Measurements from ENCODE around the gene ADM. TPM values are rescaled to one million over a fixed set of nuclear protein-coding genes. Genes with fewer than 3 reads are reported as not detected.

The ADM gene
- total RNA-seq, 2 donors from 2014 or later, result 36.5 to 52.2 TPM

DNA sequence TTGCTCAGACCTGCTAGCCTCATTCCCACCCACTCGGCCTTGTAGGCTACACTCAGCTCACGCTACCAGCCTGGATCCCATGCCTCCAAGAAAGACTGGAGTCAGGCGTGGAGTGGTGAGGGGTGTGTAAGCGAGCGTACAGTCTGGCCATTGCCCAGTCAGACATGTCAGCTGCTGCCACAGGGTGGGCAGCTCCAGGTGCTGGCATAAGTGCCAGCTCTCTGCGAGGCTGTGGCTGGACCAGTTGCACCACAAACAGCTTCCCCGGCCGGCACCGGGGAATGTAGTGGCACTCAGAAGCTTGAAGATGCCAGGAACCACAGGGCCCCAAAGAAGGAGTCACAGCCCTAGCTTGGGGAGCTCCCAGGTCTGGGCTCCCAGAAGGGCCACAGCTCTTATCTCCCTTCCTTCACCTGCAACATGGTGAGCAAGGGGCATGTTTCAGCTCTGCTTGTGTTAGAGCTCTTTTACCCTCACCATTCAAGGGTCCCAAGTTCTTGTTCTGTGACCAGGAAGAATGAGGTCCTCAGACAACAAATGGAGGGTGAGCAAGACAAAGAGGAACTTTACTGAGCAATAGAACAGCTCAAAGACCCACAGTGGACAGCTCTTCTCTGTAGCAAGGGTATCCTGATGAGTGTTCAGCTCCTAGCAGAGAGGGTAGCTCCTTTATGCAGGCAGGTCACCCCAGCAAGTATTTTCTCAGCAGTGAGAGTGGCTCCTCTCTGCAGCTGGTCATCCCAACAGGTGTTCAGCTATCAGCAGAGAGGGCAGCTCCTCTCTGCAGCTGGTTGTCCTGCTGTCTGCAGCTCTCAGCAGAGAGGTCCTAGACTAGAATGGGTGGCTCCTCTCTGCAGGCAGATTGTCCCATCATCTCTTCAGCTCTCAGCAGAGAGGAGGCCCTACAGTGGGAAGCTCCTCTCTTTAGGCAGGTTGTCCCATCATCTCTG lies 16.8 kb upstream of the ADM start:
- intact Hi-C loops (cut with DNase I), result no loop called here
- DNase-seq (ENCODE audit: low spot score), result no peak

DNA sequence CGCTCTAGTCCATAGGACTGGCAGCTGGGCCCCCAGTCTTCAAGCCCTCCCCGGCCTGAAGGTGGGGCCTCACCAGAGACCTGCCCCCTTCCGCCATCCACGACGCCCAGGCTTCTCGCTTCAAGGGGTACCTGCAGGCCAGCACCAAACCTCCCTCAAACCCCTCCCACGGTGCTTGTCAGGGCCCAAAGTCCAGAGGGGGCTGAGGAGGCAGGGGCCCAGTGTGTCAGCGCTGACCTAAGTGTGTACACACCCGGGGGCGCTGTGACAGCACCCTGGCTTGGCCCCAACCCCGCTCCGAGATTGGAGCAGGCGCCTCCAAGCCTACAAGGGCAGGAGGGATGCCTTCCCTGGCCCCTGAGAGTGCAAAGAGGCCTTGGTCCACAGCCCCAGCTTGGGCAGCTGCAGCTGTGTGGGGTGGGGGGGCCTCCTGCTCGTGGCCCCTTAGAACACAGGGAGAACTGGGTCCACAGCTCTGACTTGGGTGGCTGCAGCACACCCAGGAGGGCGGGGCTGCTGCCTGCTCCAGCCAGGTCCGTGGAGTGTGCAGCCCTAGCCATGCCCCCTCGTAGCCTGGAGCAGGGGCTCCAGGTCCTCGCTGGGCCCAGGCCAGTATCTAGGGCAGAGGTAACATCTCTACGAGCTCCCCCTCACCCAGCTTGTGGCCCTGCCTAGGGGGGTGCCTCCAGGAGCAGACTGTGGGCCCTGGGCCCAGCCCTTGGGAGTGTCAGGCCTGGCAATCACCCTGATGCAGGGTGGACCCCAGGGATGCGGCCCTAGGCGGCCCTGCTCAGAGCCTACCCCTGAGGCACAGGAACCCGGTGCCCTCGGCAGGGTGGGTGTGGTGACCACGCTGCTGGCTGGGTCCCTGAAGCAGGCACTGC lies 15.8 kb upstream of the ADM start:
- peak; percentile 78 for DNase-seq (ENCODE audit: low spot score)

DNA sequence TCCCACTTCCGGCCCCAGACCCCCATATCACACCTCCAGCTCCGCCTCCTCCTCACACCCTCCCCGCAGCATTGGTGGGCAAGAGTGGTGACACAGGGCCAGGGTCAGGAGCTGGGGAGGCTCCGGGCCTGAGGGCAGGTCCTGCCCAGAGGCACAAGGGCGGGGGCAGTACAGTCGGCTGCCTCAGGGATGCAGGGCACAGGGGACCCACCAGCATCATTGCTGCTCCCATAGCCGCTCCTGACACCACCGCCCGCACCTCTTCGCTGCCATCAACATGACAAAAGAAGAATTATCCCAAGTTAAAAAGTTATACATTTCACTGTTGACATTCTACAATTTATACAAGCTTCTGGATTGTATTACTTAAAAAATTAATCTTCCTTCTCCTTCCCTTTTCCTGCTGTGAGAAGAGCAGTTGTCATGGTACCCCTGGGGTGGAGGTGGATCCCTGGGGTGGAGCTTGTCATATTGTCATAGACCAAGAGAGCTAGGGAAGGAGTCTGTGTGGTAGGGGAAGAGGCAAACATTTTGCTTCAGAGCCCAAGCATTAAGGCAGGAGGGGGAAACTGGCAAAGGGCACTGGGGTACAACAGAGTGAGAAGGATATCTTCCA lies 15.0 kb upstream of the ADM start:
- intact Hi-C loops (cut with DNase I), result no loop called here
- DNase-seq (ENCODE audit: low spot score), result no peak

More for the DNA sequence above, 15.8 kb upstream of the ADM start:
- intact Hi-C loops (cut with DNase I), result no loop called here

DNA sequence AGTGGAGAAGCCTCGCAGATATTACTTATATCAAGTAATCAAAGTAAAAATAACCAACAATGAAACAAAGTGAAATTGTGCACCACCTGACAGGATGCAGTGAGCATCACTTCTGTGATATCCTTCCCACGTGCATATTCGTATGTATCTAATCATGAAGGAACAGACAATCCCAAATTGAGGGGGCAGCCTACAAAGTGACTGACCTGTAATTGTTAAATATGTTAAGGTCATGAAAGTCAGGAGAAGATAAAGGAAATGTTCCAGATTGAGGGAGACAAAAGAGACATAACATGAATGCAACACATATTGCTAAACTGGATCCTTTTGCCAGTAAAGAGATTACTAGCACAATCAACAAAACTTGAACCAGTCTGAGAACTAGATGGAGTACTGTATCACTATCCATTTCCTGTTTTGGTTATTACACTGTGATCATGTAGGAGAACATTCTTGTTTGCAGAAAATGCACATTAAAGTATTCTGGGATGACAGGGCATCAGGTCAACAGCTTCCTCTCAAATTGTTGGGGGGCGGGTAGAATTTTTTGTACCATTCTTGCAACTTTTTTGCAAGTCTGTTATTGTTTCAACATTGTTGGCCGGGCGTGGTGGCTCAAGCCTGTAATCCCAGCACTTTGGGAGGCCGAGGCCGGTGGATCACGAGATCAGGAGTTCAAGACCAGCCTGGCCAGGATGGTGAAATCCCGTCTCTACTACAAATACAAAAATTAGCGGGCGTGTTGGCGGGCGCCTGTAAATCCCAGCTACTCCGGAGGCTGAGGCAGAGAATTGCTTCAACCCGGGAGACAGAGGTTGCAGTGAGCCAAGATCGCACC lies 12.9 kb upstream of the ADM start:
- DNase-seq (ENCODE audit: low spot score), result peak; percentile 78
- intact Hi-C loops (cut with DNase I), result no loop called here

DNA sequence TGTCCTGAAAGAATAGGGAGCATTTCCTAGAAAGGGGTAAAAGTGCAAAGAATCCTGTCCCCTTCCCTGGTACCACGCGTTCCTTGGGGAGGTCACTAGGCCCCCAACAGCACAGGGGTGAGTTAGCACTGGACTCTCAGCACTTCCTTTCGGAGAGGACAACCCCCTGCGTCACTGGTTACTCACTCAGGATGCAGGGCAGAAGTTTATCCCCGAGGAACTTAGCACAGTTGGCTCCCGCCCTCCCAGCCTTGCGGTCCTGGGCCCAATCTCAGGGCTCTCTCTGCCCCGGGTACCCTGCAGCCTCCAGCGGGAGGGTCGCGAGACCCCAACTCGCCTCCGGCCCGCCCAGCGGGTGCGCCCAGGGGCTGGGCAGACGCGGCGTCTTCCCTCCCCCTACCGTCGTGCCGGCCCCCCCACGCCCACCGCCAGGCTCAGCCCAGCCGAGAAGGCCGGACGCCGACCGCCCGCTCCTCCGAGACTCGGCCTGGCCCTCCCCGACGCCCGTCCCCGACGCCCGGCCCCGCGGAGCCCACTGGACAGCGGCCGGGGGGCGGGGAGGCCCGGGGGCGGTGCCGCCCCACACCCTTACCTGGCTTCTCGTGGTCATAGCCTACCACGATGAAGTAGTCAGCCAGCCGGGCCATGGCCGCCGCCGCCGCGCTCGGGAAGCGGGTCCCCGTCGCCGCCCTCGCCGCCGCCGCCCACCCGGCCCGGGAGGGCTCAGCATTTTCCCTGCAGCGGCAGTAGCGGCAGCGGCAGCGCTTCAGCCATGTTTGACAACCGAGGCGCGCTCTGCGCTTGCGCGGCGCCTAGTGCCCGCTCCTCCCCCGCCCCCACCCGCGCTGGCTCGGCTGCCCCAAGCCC lies 11.2 kb upstream of the ADM start, which contains the start of gene SBF2:
SBF2 (minus strand) TSS at position 797 of the 867 bp plus-strand sequence; CDS start at position 647, 150 bp downstream.
- intact Hi-C loops (cut with DNase I), result no loop called here
- DNase-seq (ENCODE audit: low spot score), result peak; percentile 95

DNA sequence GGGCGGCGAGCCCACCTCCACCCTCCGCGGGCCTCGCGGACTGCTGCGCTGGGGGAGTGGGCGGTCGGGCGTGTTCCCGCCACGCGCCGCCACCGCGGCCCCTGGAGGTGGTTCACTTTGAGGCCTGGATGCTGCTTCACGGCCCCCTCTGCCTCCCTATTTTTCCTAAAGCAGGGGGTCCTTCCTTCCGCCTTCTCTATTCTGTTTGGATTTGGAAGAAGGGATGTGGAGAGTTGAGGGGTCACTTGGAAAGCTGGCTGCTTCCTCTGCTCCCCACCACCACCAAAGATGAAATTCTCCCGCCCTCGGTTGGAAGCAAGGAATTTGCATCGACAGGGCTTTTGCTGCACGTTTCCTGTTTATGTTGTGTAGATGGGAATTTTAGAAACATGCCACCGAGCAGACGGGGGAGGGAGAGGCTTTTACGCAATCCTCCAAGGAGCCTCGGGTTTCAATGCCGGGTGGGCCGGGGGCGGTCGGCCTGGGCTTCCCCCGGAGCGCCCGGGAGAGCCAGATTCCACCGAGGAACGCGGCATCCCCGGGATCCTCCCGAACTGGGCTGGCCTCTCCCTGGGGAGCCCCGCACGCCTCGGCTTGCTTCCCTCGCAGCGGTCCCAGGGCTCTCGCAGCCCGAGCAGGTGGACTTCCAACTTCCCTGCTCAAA lies 10.5 kb upstream of the ADM start:
- intact Hi-C loops (cut with DNase I), result no loop called here
- DNase-seq (ENCODE audit: low spot score), result peak; percentile 83

DNA sequence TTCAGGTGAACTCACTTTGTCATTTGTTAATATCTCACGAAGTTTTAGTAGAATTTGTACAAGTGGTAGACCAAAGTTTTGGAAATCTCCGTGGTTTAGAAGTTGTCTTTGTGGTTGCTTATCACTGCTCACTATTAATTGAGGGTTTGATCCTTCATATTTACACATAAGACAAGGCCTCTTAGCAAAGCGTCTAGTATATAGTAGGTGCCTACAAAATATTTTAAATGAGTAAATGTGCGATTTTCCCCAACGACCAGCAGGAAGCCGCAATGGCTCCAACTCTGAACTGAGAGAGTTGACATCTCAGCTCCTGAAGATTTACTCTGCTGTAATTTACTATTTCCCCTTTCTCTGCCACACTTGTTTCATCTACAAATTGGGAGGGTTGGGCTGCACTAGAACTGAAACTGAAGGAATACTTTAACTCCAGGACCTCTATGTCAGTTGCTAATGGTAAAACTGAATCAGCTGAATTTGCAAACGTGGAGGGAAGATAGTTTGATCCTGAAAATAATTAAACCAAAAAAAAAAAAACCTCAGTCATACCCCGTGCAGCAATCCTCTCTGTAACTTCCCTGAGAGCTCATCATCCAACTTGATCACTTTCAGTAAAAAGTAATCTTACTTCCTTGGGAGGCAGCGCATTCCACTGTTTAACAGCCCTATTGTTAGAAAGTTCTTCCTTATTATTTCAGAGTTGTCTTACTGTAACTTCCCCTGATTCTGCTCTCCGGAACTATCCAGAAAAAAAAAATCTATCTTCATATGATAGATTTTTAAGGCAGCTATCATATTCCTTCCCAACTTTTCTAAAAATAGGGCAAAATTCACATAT lies 9.6 kb upstream of the ADM start:
- no peak for DNase-seq (ENCODE audit: low spot score)
- intact Hi-C loops (cut with DNase I), result no loop called here

DNA sequence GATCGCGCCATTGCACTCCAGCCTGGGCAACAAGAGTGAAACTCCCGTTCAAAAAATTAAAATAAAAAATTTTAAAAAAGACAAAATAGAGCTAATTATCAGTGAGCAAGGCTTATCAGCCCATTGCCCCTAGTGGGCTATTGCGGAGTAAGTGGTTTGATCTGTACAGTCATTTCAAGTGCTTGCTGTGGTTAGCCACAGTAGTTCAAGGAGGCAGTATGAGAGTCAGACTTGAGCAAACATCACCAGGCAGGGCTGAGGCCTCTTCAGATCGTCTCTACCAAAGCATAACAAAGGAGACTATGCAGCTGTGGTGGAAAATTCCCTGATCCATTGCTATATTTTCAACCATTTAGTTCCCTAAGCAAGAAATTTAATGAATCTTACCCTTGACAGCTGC lies 6.5 kb upstream of the ADM start:
- intact Hi-C loops (cut with DNase I), result no loop called here
- no peak for DNase-seq (ENCODE audit: low spot score)

DNA sequence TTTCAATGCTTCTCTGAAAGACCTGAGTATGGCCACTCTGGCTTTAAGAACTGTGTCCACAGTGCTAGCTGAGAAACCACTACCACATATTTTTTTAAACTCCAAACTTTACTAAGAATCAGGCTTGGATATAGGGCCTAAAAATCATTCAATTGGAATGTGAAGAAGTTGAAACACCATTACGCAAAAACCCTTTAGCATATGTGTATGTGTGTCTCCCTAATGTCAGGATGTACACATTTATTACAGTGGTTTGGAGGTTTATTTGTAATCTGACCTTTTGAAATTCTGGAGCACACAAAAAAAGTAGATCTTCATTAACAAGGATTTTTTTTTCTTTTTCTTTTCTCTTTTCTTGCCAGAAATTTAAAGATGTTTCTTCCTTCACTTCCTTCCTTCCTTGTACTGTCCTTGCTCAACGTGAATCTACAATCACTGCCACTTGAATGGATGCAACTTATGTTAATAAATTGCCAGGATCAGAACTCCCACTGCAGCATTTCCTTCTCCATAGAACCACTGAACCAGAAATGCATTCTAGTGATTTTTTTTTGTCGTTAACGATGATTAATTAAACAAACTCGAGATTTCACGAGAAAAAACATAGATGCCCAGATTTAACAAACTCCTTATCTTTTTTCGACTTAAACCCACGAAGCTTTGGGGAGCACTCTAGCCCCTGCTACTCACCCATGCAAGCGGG lies 3.1 kb upstream of the ADM start:
- no peak for DNase-seq (ENCODE audit: low spot score)
- intact Hi-C loops (cut with DNase I), result loop anchor here (10.0 kb wide), 3 partner anchors 197 to 437 kb away; no protein-coding TSS in a partner anchor

DNA sequence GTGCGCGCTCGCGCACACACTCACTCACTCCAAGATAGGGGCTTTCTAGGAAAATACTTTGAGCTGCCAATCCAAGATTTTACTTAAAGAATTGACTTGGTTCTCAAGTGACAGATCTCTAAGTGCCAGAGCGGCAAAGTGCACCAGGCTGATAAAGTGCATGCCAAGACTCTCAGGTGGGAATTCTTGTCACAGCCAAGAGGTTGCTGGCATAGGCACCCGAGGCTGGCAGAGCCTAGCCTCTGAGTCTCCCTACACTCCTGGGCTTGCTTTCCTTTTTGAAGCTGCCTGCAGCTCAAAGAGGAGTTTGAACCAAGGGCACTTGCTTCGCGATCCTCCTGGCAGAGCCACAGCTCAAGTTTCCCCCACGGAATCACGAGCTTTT lies 2.5 kb upstream of the ADM start:
- DNase-seq (ENCODE audit: low spot score), result no peak

DNA sequence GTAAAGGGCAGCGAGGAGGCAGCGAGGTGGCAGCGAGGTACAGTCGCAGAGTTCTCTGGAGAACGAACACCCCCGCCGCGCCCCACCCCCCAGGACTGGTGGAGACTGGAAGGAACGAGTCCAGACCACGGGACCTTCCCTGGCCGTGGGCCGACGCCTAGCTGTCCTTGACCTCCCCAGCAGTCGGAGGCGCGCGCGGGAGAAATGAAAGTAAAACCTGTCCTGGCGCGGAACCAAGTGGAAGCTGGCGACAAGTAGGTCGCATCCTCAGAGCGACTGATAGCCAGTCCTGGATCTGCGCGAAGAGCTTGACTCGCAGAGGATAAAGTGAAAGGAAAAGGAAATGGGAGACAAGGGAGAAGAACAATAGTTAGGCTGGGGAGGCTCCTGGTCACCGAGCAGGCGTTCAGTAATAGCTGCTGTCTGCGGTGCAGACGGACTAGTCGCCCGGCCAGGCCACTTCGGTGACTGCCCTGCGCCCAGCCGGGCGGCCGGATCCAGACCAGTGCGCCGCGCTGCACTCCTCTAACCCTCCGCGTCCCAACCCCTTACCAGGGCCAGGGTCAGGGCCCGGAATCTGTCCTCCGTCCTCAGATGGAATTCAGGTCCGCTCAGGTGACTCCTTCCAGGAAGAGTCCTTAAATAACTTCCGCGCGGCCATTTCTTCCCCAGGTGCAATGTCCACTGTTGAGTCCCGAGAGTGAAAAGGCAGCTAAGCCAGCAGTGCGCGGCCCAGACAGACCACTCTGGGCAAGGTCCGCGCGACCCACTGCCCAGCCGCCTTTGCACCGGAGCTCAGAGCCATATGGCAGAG lies 1.9 kb upstream of the ADM start:
- intact Hi-C loops (cut with DNase I), result loop anchor here (10.0 kb wide), 3 partner anchors 198 to 438 kb away; no protein-coding TSS in a partner anchor
- peak; percentile 97 for DNase-seq (ENCODE audit: low spot score)

More for the DNA sequence above, 2.5 kb upstream of the ADM start:
- intact Hi-C loops (cut with DNase I), result loop anchor here (10.0 kb wide), 3 partner anchors 198 to 438 kb away; no protein-coding TSS in a partner anchor

DNA sequence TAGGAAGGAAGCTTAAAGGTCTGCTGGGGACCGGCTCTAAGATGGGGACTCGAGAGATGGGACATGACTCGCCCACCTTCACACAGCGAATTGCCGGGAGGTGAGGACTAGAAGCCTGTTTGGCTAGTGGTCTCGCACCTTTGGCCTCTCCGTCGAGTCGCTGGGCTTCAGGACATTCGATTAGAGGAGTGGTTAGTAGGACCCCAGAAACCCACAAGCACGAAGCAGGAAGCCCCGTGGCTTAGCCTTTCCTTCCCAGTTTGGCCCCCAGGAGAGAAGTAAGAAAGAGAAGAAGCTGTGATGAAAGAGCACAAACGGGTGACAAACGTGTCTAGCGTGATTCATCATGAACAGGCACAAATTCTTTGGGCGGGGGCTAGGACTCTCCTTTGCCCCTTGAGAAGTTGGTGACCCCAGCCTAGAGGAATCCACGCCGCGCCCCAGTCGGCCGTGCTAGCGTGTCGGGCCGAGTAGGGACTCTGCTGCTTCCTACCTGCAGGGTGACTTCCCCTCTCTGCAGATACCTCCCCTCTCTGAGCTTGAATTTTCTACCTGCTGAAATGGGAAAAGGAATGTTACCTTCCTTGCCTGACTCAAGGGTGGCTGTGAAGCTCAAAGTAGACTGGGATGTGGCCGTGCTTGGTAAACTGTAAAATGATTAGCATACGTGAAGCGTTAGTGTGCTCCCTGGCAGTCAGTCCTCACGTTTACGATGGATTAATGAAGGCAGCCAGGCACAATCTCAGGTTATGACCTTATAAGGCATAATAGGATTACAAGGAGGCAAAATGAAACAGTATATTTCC lies 1.1 kb upstream of the ADM start:
- intact Hi-C loops (cut with DNase I), result loop anchor here (10.0 kb wide), 3 partner anchors 199 to 439 kb away; no protein-coding TSS in a partner anchor
- DNase-seq (ENCODE audit: low spot score), result peak; percentile 83

DNA sequence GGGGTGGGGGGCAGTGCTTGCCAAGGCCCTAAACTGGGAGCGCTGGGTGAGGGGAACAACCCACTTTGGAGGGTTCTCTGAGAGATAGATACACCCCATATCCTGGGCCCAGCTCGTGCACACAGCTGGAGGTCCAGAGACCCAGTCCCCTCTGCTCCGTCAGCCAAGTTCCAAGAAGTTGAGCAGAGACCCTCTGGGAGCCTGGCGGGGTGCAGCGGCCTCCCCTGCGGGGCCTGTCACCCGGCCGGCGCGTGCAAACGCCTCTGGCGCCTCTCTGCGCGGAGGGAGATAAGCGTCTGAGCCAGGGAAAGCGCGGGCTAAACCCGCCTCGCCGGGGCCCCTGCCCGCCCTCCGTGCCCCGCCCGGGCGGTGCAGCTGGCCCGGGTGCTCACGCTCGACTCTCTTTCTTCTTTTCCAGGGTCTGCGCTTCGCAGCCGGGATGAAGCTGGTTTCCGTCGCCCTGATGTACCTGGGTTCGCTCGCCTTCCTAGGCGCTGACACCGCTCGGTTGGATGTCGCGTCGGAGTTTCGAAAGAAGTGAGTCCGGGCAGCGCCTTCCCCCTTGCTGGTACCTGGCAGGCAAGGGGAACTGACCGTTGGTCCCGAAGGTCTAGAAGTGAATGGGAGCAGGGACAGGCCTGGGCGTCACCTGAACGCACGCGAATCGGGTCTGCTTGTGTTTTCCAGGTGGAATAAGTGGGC lies 540 bp downstream of the ADM start:
- peak; percentile 87 for DNase-seq (ENCODE audit: low spot score)
- intact Hi-C loops (cut with DNase I), result loop anchor here (5.0 to 10.0 kb wide), 5 partner anchors 98 to 548 kb away; no protein-coding TSS in a partner anchor

Data from posterior vena cava (tissue), 2 donors.